GM12878 (cell line): ENCODE data around the gene FDX2. TPM values are rescaled to one million over a fixed set of nuclear protein-coding genes. Genes with fewer than 3 reads are reported as not detected.

Experiments used
- EGR1 ChIP-seq, 2 experiments: IDR thresholded peaks; 1 replicate in 1 of 2; 2 replicates in 1 of 2; pipeline ENCODE4 v1.6.1; 2011 to 2012; ENCODE audit warnings: low read depth in 2 of 2, low read length in 2 of 2, borderline replicate concordance in 1 of 2, mild to moderate bottlenecking in 1 of 2, moderate library complexity in 1 of 2
- KLF5 ChIP-seq: fragments of 450-650 bp; IDR thresholded peaks from 2 replicates; pipeline ENCODE4 v1.6.1; 2014; ENCODE audit warnings: mild to moderate bottlenecking; ENCODE audit not compliant: partially characterized antibody
- PRDM15 ChIP-seq: fragments of 450-650 bp; formaldehyde crosslinking; IDR thresholded peaks from 2 replicates; pipeline ENCODE4 v1.4.0; 2020; ENCODE audit warnings: mild to moderate bottlenecking, moderate library complexity
- SKIL ChIP-seq: fragments of 450-650 bp; IDR thresholded peaks from 2 replicates; pipeline ENCODE4 v1.6.1; 2017; ENCODE audit warnings: mild to moderate bottlenecking, low read depth, inconsistent platforms; ENCODE audit not compliant: poor library complexity, severe bottlenecking
- polyA plus RNA-seq, 11 experiments: library from polyadenylated mRNA; depleted of rRNA in 4 of 11; unstranded in 6 of 11; stranded (reverse) in 5 of 11; fragments of >200 nt; fragmentation: Nextera tagmentation in 4 of 11; fragmentation: Illumina TruSeq in 1 of 11; extraction: Ambion mirVana in 4 of 11; extraction: Trizol in 1 of 11; gene quantifications; 1 replicate in 1 of 11; 2 replicates in 10 of 11; pipeline versions ENCODE4 v1.2.1 to v1.2.3, GENCODE V29; 2011 to 2016; ENCODE audit warnings: inconsistent platforms in 2 of 11, missing spikeins in 2 of 11, low read depth in 1 of 11
- total RNA-seq, 4 experiments: library from RNA; depleted of rRNA in 3 of 4; stranded (reverse); fragments of >200 nt in 3 of 4; fragmentation: Illumina TruSeq in 1 of 4; extraction: Trizol in 1 of 4; gene quantifications; 2 replicates each; pipeline versions ENCODE4 v1.2.1 to v1.2.3, GENCODE V29; 2013 to 2021

FDX2 gene
- total and polyA plus RNA-seq, 10 of the 15 experiments (the other 5 are each of a cell fraction or from before 2014, with no cell fraction given): 1.4 to 50.4 (median 24.7) TPM

- no peak for TF ChIP-seq SKIL
- no peak for TF ChIP-seq EGR1 (IDR thresholded peaks at IDR 0.05; ENCODE audit: borderline replicate concordance in 1 of 2, low read depth in 2 of 2, low read length in 2 of 2)
- TF ChIP-seq PRDM15: no peak
- TF ChIP-seq KLF5: no peak
These were observed 9.9 kb upstream of the FDX2 start (continued) for GRCh38 chr19:10325732-10326131.
